AG04450 (cell line): ENCODE data around the gene HGD. TPM values are rescaled to one million over a fixed set of nuclear protein-coding genes. Genes with fewer than 3 reads are reported as not detected.
A peak's percentile ranks its signal among the peaks of the same experiment; 100 is the strongest.
"Not testable (repeated sequence)": the region's sequence is repeated elsewhere in the genome, so short reads cannot be mapped to it uniquely, and the experiment has no call there.

Experiments
- CTCF ChIA-PET: fragments of 300-600, 350-600 bp; formaldehyde crosslinking; extraction: SDS; loops from one replicate; lab custom pipeline; 2022; ENCODE audit warnings: antibody characterized with exemption, inconsistent platforms; lab: Charles Lee
- POLR2A ChIA-PET: fragments of 350-600 bp; formaldehyde crosslinking; extraction: SDS; loops from one replicate; lab custom pipeline; 2021; ENCODE audit warnings: antibody characterized with exemption, inconsistent platforms; lab: Yijun Ruan, JAX
- DNase-seq: peaks from one replicate; pipeline ENCODE4 v3.0.0-alpha.2; 2011; ENCODE audit warnings: low read depth, low spot score
- H3K27ac ChIP-seq: one replicate; pipeline ENCODE4 v1.5.1; 2012; ENCODE audit warnings: low read depth, low read length, control low read depth
- H3K27me3 ChIP-seq: one replicate; pipeline ENCODE4 v1.6.0; 2012; ENCODE audit warnings: low read length; ENCODE audit not compliant: control insufficient read depth, insufficient read depth
- H3K4me3 ChIP-seq: 2 replicates; pipeline ENCODE4 v1.5.1; 2011; ENCODE audit warnings: mild to moderate bottlenecking, low read depth, low read length, control low read depth
- H3K9me3 ChIP-seq: 2 replicates; pipeline ENCODE4 v1.5.1; 2012; ENCODE audit warnings: low read length; ENCODE audit not compliant: control insufficient read depth, insufficient read depth
- CTCF ChIP-seq: IDR thresholded peaks from 2 replicates; pipeline ENCODE4 v1.5.1; 2011; ENCODE audit warnings: low read depth, low read length, control low read depth, inconsistent platforms
- polyA plus RNA-seq: library from polyadenylated mRNA; depleted of rRNA; stranded (reverse); fragments of >200 nt; gene quantifications from 2 replicates; pipeline ENCODE4 v1.2.3, GENCODE V29; 2011

Gene HGD
- polyA plus RNA-seq, 1 experiment, result 0.14 TPM

GRCh38 chr3:120680193-120680894 is 1.7 kb downstream of the HGD start:
- H3K27ac ChIP-seq, result no peak overlapping the region
- POLR2A ChIA-PET, result no interaction called here
- H3K4me3 ChIP-seq, result no peak overlapping the region
- DNase-seq, result no peak
- no peak for TF ChIP-seq CTCF
- CTCF ChIA-PET, result no interaction called here
- H3K9me3 ChIP-seq, result no peaks in the 10 kb centered on the region
- H3K27me3 ChIP-seq, result no peaks in the 10 kb centered on the region

GRCh38 chr3:120678984-120679383 is 3.1 kb downstream of the HGD start:
- no peak for DNase-seq
- Histone ChIP-seq H3K4me3 (no peak overlapping the region), H3K27ac (peak overlapping the region; percentile 73), H3K9me3 (no peaks in the 10 kb centered on the region), H3K27me3 (no peaks in the 10 kb centered on the region)
- ChIA-PET CTCF (interaction anchor here (1.0 to 2.1 kb wide), 6 partner anchors 9 to 262 kb away, joined by 3 to 8 read pairs (median 4); no protein-coding TSS in a partner anchor), POLR2A (interaction anchor here (0.7 to 1.7 kb wide), 4 partner anchors 9 to 83 kb away, joined by 3 to 8 read pairs (median 4); partner anchors contain the start of gene NDUFB4)
- TF ChIP-seq CTCF, result no peak

GRCh38 chr3:120678331-120678947 is 3.6 kb downstream of the HGD start:
- TF ChIP-seq CTCF, result no peak
- peak; percentile 45 for DNase-seq
- peak overlapping the region; percentile 73 for H3K27ac ChIP-seq
- H3K9me3 ChIP-seq, result no peaks in the 10 kb centered on the region
- no peak overlapping the region for H3K4me3 ChIP-seq
- CTCF ChIA-PET, result interaction anchor here (1.0 to 2.1 kb wide), 6 partner anchors 10 to 262 kb away, joined by 3 to 8 read pairs (median 4); no protein-coding TSS in a partner anchor
- POLR2A ChIA-PET, result interaction anchor here (0.7 to 1.7 kb wide), 4 partner anchors 10 to 83 kb away, joined by 3 to 8 read pairs (median 4); partner anchors contain the start of gene NDUFB4
- H3K27me3 ChIP-seq, result no peaks in the 10 kb centered on the region

- H3K4me3 ChIP-seq, CTCF ChIA-PET, H3K27ac ChIP-seq, POLR2A ChIA-PET, H3K27me3 ChIP-seq, DNase-seq, H3K9me3 ChIP-seq: not testable (repeated sequence)
These were observed 4.8 kb downstream of the HGD start for GRCh38 chr3:120677193-120677592.

GRCh38 chr3:120673116-120673515 is 8.9 kb downstream of the HGD start:
- POLR2A ChIA-PET, result no interaction called here
- TF ChIP-seq CTCF, result no peak

More at GRCh38 chr3:120673116-120673515, 8.9 kb downstream of the HGD start:
- DNase-seq, result no peak
- CTCF ChIA-PET, result interaction anchor here (1.1 kb wide), 1 partner anchor 114 kb away, joined by 3 read pairs; no protein-coding TSS in a partner anchor
- Histone ChIP-seq H3K9me3 (no peaks in the 10 kb centered on the region), H3K27me3 (no peaks in the 10 kb centered on the region), H3K27ac (no peak overlapping the region), H3K4me3 (no peak overlapping the region)
